Measurements from ENCODE around the gene PUS10.

GRCh38 chr2:60989259-60989658, 28.8 kb downstream of the PUS10 start:
- TF ChIP-seq POLR2A (IDR thresholded peaks at IDR 0.05; ENCODE audit: control extremely low read depth in 1 of 2, low read depth in 2 of 2, low read length in 2 of 2) (no peak), HDAC2 (IDR thresholded peaks at IDR 0.05; ENCODE audit: borderline replicate concordance in 1 of 2, low read depth in 2 of 2, low read length in 2 of 2) (no peak), USF2 (IDR thresholded peaks at IDR 0.05; ENCODE audit: low read length) (no peak), EZH2 (IDR thresholded peaks at IDR 0.05; ENCODE audit: low read depth, low read length, severe bottlenecking) (no peak), YY1 (IDR thresholded peaks at IDR 0.05; ENCODE audit: low read depth, low read length) (no peak)
